Breast epithelium (tissue), 4 donors: Measurements from ENCODE around the gene DLG1. TPM values are rescaled to one million over a fixed set of nuclear protein-coding genes. Genes with fewer than 3 reads are reported as not detected.

Experiments
- DNase-seq, 2 donors: peaks; one replicate each; pipeline ENCODE4 v3.0.0-alpha.2; 2019; ENCODE audit warnings: low spot score in 2 of 2
- H3K27ac ChIP-seq, 2 donors: fragments of 200-600 bp; sonication (generic) in 1 of 2; one replicate each; pipeline ENCODE4 v1.5.1; 2016 to 2019; ENCODE audit warnings: mild to moderate bottlenecking in 1 of 2
- H3K27me3 ChIP-seq, 2 donors: fragments of 200-600 bp; sonication (generic) in 1 of 2; one replicate each; pipeline versions ENCODE4 v1.5.1 to v1.6.0; 2017 to 2019; ENCODE audit warnings: control low read depth in 1 of 2, mild to moderate bottlenecking in 1 of 2
- H3K36me3 ChIP-seq: fragments of 200-600 bp; one replicate; pipeline ENCODE4 v1.5.1; 2019
- H3K4me1 ChIP-seq, 2 donors: fragments of 200-600 bp; sonication (generic); one replicate each; pipeline ENCODE4 v1.5.1; 2016 to 2019; ENCODE audit warnings: control low read depth in 1 of 2
- H3K4me3 ChIP-seq, 3 donors: fragments of 200-600 bp; sonication (generic); 1 replicate in 2 of 3; 2 replicates in 1 of 3; pipeline ENCODE4 v1.5.1; 2016 to 2019; ENCODE audit warnings: mild to moderate bottlenecking in 3 of 3, moderate library complexity in 2 of 3
- H3K9me3 ChIP-seq, 2 donors: fragments of 200-600 bp; sonication (generic) in 1 of 2; one replicate each; pipeline ENCODE4 v1.5.1; 2016 to 2019; ENCODE audit warnings: control low read depth in 1 of 2
- POLR2A ChIP-seq: fragments of 450-650 bp; IDR thresholded peaks from one replicate; pipeline ENCODE4 v1.6.1; 2016; ENCODE audit warnings: antibody characterized with exemption, mild to moderate bottlenecking, moderate library complexity
- POLR2AphosphoS5 ChIP-seq, 3 donors: sonication (generic); formaldehyde crosslinking; IDR thresholded peaks; one replicate each; pipeline ENCODE4 v1.6.1; 2017; ENCODE audit warnings: antibody characterized with exemption in 3 of 3
- intact Hi-C: fragments of 100-400 bp; cut with DNase I; formaldehyde crosslinking; loops from one replicate; pipeline ENCODE4 v1.15.1; 2023; ENCODE audit warnings: low total_unique reads
- total RNA-seq, 3 donors: library from RNA; depleted of rRNA; stranded (reverse); fragments of >200 nt; gene quantifications; one replicate each; pipeline ENCODE4 v1.1.0, GENCODE V29; 2016
- TF ChIP-seq, protein P1 (sequence below), 3 donors: fragments of 450-650 bp; IDR thresholded peaks; one replicate each; pipeline ENCODE4 v1.5.1; 2016 to 2017; ENCODE audit warnings: antibody characterized with exemption in 3 of 3, mild to moderate bottlenecking in 3 of 3, moderate library complexity in 3 of 3

The DLG1 gene
- total RNA-seq, 3 donors from 2014 or later = 76.0 to 100 (median 76.7) TPM

DNA sequence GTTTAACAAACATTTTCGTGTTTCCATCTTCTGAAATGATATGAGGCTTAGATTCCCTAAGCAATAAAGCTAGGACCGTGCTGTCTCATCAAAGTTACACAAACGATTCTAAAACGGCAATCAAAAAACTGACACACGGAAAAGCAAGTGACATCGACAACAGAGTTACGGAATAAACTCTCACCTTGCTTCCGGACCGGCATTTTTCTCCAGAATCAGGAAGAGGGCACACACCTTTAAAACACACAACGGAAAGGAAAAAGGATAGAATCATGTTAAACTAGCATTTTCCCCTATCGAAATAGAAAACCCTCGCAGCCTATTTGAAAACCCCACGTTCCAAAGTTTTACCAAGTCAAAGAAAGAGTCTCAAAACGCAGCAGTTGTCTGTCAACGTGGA is 1.4 kb downstream of the DLG1 start:
- Histone ChIP-seq H3K4me1 (peaks cover 0 to 12% of the 10 kb centered on the region in 2 donors), H3K27ac (peak overlapping the region; percentile 96 to 98), H3K4me3 (peak overlapping the region; percentile 82 to 97 (median 88)), H3K36me3 (no peaks in the 10 kb centered on the region), H3K9me3 (no peaks in the 10 kb centered on the region), H3K27me3 (no peaks in the 10 kb centered on the region)
- intact Hi-C loops = no loop called here
- TF ChIP-seq POLR2A (no peak), POLR2AphosphoS5 (IDR thresholded peaks at IDR 0.05) (no peak)
- TF ChIP-seq, protein P1, sequence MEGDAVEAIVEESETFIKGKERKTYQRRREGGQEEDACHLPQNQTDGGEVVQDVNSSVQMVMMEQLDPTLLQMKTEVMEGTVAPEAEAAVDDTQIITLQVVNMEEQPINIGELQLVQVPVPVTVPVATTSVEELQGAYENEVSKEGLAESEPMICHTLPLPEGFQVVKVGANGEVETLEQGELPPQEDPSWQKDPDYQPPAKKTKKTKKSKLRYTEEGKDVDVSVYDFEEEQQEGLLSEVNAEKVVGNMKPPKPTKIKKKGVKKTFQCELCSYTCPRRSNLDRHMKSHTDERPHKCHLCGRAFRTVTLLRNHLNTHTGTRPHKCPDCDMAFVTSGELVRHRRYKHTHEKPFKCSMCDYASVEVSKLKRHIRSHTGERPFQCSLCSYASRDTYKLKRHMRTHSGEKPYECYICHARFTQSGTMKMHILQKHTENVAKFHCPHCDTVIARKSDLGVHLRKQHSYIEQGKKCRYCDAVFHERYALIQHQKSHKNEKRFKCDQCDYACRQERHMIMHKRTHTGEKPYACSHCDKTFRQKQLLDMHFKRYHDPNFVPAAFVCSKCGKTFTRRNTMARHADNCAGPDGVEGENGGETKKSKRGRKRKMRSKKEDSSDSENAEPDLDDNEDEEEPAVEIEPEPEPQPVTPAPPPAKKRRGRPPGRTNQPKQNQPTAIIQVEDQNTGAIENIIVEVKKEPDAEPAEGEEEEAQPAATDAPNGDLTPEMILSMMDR (IDR thresholded peaks at IDR 0.05) = no peak
- no peak for DNase-seq

GRCh38 chr3:197296545-197296944 is 1.9 kb downstream of the DLG1 start:
- no peaks in the 10 kb centered on the region for H3K9me3 ChIP-seq
- H3K4me1 ChIP-seq = peaks cover 0 to 12% of the 10 kb centered on the region in 2 donors
- H3K4me3 ChIP-seq = peak overlapping the region; percentile 82 to 97 (median 88)
- DNase-seq = no peak
- no peaks in the 10 kb centered on the region for H3K27me3 ChIP-seq
- peak overlapping the region in 1 of 2 donors; percentile 96 for H3K27ac ChIP-seq
- intact Hi-C loops = no loop called here
- no peaks in the 10 kb centered on the region for H3K36me3 ChIP-seq
- TF ChIP-seq POLR2A (no peak), POLR2AphosphoS5 (IDR thresholded peaks at IDR 0.05) (no peak)
- TF ChIP-seq, protein P1 (IDR thresholded peaks at IDR 0.05) = no peak

- intact Hi-C loops = no loop called here
- Histone ChIP-seq H3K36me3 (no peaks in the 10 kb centered on the region), H3K4me1 (peaks cover 0 to 12% of the 10 kb centered on the region in 2 donors), H3K4me3 (no peak overlapping the region), H3K9me3 (no peaks in the 10 kb centered on the region), H3K27me3 (no peaks in the 10 kb centered on the region), H3K27ac (no peak overlapping the region)
- no peak for DNase-seq
- TF ChIP-seq POLR2A (no peak), POLR2AphosphoS5 (IDR thresholded peaks at IDR 0.05) (no peak)
- TF ChIP-seq, protein P1 (IDR thresholded peaks at IDR 0.05) = no peak
Measured at GRCh38 chr3:197295871-197296270, 2.5 kb downstream of the DLG1 start.

GRCh38 chr3:197293605-197294237 is 4.7 kb downstream of the DLG1 start:
- no peaks in the 10 kb centered on the region for H3K36me3 ChIP-seq
- H3K9me3 ChIP-seq = no peaks in the 10 kb centered on the region
- DNase-seq = no peak
- H3K27me3 ChIP-seq = no peaks in the 10 kb centered on the region
- H3K27ac ChIP-seq = no peak overlapping the region
- no peak overlapping the region for H3K4me3 ChIP-seq
- H3K4me1 ChIP-seq = peaks cover 0 to 12% of the 10 kb centered on the region in 2 donors
- TF ChIP-seq POLR2AphosphoS5 (IDR thresholded peaks at IDR 0.05) (no peak), POLR2A (no peak)
- TF ChIP-seq, protein P1 (IDR thresholded peaks at IDR 0.05) = no peak
- intact Hi-C loops = no loop called here

DNA sequence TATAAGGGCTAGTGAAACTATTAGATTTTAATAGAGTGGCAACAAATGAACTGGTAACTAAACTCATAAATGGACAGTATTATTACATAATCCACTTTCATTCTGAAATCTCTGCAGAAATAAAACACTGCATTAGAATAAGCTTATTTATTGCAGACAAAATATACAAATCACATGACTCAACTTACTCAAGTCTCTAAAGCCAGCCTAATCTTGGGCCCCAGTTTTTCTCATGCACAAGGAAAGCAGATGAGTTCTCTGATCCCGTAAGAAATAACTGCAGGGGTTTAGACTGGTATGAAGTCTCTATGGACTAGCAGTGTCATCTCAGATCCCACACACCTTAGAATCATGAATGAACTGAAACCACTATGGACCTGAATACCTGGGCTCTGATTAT is 5.8 kb downstream of the DLG1 start:
- Histone ChIP-seq H3K36me3 (no peaks in the 10 kb centered on the region), H3K27me3 (no peaks in the 10 kb centered on the region), H3K27ac (no peak overlapping the region), H3K4me1 (peaks cover 0 to 12% of the 10 kb centered on the region in 2 donors), H3K9me3 (no peaks in the 10 kb centered on the region), H3K4me3 (no peak overlapping the region)
- intact Hi-C loops = no loop called here
- no peak for DNase-seq
- TF ChIP-seq, protein P1 (IDR thresholded peaks at IDR 0.05) = no peak
- no peak for TF ChIP-seq POLR2AphosphoS5 (IDR thresholded peaks at IDR 0.05)
- TF ChIP-seq POLR2A = no peak
